HG02678 (cell line): ENCODE results near the gene ZFHX3.
A peak's percentile ranks its signal among the peaks of the same experiment; 100 is the strongest.
"Not testable (repeated sequence)": the region's sequence is repeated elsewhere in the genome, so short reads cannot be mapped to it uniquely, and the experiment has no call there.

ENCODE experiments used
- ATAC-seq: cut with Tn5 transposase; IDR thresholded peaks from one replicate; pipeline ENCODE4 v1.9.1; 2021; ENCODE audit warnings: mild to moderate bottlenecking, moderate library complexity; ENCODE audit not compliant: unreplicated experiment

ZFHX3 gene

GRCh38 chr16:73024571-73025105 is 23.3 kb downstream of the ZFHX3 start:
- ATAC-seq: no peak

- ATAC-seq: no peak
These were observed 24.0 kb downstream of the ZFHX3 start for GRCh38 chr16:73023752-73024570.

GRCh38 chr16:73023320-73023719 is 24.6 kb downstream of the ZFHX3 start:
- ATAC-seq: no peak

GRCh38 chr16:73022534-73022933 is 25.4 kb downstream of the ZFHX3 start:
- ATAC-seq: no peak

GRCh38 chr16:73021866-73022495 is 25.9 kb downstream of the ZFHX3 start:
- no peak for ATAC-seq

- ATAC-seq: no peak
These were observed 27.5 kb downstream of the ZFHX3 start for GRCh38 chr16:73020409-73020884.

- ATAC-seq: no peak
These were observed 28.2 kb downstream of the ZFHX3 start for GRCh38 chr16:73019457-73020362.

- no peak for ATAC-seq
These were observed 29.0 kb downstream of the ZFHX3 start for GRCh38 chr16:73018821-73019456.

- ATAC-seq: no peak
These were observed 30.6 kb downstream of the ZFHX3 start for GRCh38 chr16:73017321-73017720.

GRCh38 chr16:73016488-73016830 is 31.5 kb downstream of the ZFHX3 start:
- peak; percentile 50 for ATAC-seq

GRCh38 chr16:73015612-73016487 is 32.1 kb downstream of the ZFHX3 start:
- peak; percentile 87 for ATAC-seq

- no peak for ATAC-seq
These were observed 33.2 kb downstream of the ZFHX3 start for GRCh38 chr16:73014768-73015167.

- ATAC-seq: no peak
These were observed 34.0 kb downstream of the ZFHX3 start for GRCh38 chr16:73013974-73014373.

GRCh38 chr16:73012341-73012740 is 35.6 kb downstream of the ZFHX3 start:
- ATAC-seq: no peak

GRCh38 chr16:73011926-73012325 is 36.0 kb downstream of the ZFHX3 start:
- no peak for ATAC-seq

- ATAC-seq: no peak
These were observed 37.7 kb downstream of the ZFHX3 start for GRCh38 chr16:73010150-73010676.

GRCh38 chr16:73009710-73010109 is 38.2 kb downstream of the ZFHX3 start:
- ATAC-seq: not testable (repeated sequence)

GRCh38 chr16:73006026-73006425 is 41.9 kb downstream of the ZFHX3 start:
- ATAC-seq: no peak

- ATAC-seq: no peak
These were observed 45.1 kb downstream of the ZFHX3 start for GRCh38 chr16:73002866-73003265.
